Stimulated activated CD4-positive, alpha-beta T cell treated with anti-CD3 and anti-CD28 coated beads, Interleukin-4, amount 100 ng/mL, for 1 hour (primary cell): ENCODE data around the gene MOB2.
A peak's percentile ranks its signal among the peaks of the same experiment; 100 is the strongest.

Experiments used
- DNase-seq: peaks from one replicate; pipeline ENCODE4 v3.0.0-alpha.2; 2020

MOB2 gene

DNA sequence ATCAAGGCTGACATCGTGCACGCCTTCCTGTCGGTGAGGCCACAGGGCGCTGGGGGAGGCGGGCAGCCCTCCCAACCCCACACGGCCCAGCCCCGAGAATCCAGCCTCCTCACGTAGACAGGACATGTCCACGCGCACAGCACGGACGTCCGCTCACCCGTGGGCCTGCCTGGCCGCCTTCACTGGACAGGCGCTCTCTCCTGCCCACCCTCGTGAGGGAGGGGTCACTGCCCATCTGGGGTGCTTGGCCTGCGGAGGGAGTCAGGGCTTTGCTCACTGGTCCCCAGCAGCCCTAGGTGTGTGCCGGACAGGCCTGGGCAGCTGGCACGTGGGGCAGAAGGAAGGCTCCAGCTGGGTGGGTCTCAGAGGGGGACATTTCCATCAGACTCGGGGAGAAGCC is 32.0 kb downstream of the MOB2 start:
- DNase-seq, result no peak

DNA sequence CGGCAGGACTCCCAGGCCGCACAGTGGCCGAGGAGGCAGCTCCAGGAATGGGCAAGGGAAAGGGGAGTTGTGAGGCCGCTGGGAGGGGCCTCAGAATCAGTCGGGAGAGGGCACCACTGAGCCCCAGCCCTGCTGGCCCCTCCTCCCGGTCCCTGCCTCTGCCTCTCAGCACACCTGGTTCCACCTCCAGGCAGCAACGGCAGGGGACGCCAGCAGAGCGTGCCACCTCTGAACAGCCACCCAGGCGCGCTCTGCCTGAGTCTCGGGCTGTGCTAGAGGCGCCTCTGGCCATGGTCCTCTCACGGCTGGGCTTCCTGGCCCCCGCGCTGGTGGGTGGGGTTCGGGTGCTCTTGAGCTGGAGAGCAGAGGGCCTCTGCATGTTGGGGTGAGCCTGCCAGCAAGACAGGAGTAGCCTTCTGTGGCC is 33.0 kb downstream of the MOB2 start:
- peak; percentile 22 for DNase-seq

DNA sequence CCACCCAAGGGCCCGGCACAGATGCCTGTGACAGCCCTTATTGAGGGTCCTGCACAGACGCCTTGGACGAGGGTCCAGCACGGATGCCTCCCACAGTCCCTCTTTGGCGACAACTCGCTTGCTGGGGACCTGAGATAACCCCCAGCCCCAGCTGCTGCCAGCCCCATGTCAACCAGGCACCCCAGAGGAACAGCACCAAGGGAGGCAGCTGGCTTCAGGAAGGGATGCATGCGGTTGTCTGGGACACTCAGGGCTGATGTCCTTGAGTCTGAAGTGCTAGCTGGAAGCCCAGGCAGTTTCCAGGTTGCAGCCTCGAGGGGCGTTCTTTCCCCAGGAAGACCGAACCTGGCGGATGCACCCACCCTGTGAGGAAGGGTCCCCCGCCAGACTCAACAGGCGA is 33.8 kb downstream of the MOB2 start:
- no peak for DNase-seq

GRCh38 chr11:1451781-1452470 is 34.7 kb downstream of the MOB2 start:
- no peak for DNase-seq

- no peak for DNase-seq
Measured at GRCh38 chr11:1450949-1451710, 35.4 kb downstream of the MOB2 start.

DNA sequence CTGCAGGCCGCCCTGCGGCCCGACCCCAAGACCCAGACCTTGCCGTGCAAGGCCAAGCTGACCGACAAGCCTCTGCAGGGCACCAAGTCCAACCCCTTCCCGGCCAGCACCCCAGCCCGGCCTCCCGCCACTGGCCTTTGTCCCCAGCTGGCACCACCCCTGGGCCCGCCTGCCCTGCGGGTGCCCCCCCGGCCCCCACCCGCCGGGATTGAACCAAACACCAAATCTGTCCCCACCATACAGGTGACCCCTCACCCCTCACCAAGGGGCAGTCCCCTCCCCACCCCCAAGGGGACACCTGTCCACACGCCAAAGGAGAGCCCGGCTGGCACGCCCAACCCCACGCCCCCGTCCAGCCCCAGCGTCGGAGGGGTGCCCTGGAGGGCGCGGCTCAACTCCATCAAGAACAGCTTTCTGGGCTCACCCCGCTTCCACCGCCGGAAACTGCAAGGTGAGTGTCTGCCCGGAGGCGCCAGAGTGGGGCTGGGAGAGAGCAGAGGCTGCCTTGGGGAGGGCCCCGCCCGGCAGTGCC is 36.2 kb downstream of the MOB2 start:
- DNase-seq, result no peak

- no peak for DNase-seq
Measured at GRCh38 chr11:1449490-1450243, 36.9 kb downstream of the MOB2 start.

- no peak for DNase-seq
Measured at GRCh38 chr11:1448882-1449281, 37.7 kb downstream of the MOB2 start.

- no peak for DNase-seq
Measured at GRCh38 chr11:1447845-1448825, 38.4 kb downstream of the MOB2 start.

DNA sequence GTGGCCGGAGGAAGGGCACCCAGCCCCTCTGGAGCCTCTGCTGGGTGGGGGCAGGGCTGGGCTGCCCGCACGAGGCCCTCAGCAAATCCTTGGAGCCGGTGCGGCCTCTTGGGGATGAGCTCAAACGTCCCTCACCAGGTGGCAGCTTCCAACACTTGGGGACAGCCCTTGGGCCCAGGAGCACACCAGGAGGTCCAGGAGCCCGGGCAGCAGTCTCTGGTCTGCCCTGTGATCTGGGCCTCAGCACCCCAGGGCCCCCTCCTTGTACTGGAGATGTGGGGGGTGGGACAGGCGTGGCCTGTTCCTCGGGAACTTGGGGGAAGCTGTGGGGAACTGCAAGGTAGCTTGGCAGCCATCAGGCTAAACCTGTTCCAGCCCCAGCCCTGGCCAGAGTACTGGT is 40.0 kb downstream of the MOB2 start:
- no peak for DNase-seq

GRCh38 chr11:1445741-1446445 is 40.7 kb downstream of the MOB2 start:
- no peak for DNase-seq

DNA sequence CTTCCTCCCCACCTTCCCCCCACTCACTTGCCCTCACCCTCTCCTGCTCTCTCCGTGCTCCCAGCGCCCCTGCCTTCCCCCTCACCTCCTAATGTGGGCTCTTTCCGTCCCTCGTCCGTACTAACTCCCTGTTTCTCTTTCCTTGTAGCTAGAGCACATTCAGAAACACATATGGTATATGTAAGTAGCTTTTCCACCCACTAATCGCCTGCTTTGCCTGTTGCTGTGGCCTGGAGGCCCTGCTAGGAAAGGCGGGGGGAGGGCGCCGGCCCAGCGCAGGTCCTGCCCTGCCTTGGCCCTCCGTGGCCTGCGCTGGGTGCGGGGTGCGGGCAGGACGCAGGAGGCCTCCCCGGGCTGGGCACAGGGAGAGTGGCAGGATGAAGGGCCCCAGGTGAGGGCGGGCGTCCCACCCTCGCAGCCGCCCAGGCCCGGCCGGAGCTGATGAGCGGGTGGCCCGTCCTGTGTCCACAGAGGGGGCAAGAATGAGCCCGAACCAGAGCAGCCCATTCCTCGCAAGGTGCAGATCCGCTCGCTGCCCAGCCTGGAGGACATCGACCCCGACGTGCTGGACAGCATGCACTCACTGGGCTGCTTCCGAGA is 41.7 kb downstream of the MOB2 start:
- DNase-seq, result no peak

DNA sequence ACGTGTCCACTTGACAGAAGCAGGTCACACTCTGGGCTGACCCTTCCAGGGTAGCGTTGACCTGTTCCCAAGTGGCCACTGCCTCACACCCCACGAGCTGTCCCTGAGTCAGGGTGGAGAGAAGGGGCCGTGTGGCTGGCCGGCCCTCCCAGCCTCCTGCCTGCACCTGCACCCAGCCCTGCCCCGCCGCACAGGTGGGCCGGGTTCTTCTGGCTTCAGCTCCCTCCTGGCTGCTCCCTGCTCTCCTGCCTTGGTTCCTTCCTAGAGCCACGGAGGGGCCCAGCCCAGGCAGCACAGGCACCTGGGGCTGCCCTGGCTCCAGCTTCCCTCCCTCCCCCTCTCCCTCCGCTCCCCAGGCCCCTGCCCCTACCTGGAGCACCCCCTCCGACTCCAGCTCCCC is 42.3 kb downstream of the MOB2 start:
- no peak for DNase-seq

DNA sequence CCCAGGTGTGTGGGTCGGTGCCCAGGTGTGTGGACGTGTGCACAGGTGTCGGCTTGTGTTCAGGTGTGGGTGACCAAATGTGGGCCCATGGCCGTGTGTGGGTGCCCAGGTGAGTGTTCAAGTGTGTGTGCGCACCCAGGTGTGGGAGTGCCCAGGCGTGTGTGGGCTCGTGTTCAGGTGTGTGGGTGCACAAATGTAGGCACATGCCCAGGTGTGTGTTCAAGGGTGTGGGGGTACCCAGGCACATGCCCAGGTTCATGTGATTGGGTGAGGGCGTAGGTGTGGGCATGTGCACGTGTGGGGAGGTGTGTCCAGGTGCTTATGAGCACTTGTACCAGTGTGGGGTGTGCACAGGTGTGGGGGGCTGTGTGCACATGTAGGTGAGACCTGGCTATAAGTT is 42.8 kb downstream of the MOB2 start:
- DNase-seq, result no peak

GRCh38 chr11:1442807-1443366 is 43.7 kb downstream of the MOB2 start:
- DNase-seq, result no peak

DNA sequence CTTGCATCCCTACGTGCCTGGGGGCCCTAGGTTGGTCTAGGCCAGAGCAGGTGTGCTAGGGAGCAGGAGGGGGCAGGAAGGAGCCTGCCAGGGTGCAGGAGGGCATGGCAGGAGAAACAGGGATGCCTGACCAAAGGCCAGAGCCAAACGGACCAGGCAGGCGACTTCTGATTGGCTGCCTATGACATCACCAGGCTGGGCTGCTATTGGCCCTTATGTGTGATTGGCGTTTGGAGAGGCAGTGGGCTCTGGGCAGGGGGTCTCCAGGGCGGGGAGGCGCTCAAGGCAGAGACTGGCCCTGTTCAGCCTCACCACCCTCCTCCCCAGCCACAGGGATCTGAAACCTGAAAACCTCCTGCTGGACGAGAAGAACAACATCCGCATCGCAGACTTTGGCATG is 44.4 kb downstream of the MOB2 start:
- DNase-seq, result no peak

- no peak for DNase-seq
Measured at GRCh38 chr11:1440496-1440895, 46.1 kb downstream of the MOB2 start.

- DNase-seq, result no peak
Measured at GRCh38 chr11:1440066-1440465, 46.5 kb downstream of the MOB2 start.

GRCh38 chr11:1439341-1439740 is 47.2 kb downstream of the MOB2 start:
- DNase-seq, result no peak

DNA sequence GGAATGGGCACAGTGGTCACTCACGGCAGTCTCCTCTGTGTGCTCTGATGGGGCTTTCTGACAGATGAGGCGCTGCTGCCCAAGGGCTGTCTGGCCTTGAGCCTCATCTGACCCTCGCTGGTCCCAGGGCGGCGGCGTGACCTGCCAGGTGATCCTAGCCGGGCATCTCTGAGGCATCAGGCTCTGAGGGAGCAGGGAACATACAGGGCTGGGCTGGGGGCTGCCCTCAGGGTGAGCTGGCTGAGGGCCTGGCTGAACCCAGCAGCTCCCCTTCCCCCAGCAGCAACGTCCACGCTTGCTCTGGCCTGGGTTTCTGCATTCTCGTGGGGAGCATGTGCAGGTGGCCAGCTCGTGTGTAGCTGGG is 47.6 kb downstream of the MOB2 start:
- DNase-seq, result no peak
